ENCODE data around the gene HINFP.

HINFP gene

DNA sequence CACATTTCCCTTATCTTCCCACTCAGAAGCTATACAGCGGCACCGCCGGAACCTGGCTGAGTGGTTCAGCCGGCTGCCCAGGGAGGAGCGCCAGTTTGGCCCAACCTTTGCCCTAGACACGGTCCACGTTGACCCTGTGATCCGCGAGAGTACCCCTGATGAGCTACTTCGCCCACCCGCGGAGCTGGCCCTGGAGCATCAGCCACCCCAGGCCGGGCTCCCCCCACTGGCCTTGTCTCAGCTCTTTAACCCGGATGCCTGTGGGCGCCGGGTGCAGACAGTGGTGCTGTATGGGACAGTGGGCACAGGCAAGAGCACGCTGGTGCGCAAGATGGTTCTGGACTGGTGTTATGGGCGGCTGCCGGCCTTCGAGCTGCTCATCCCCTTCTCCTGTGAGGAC lies 52.1 kb downstream of the HINFP start:
- no peak for DNase-seq (ENCODE audit: low read depth)
- TF ChIP-seq, protein P1, sequence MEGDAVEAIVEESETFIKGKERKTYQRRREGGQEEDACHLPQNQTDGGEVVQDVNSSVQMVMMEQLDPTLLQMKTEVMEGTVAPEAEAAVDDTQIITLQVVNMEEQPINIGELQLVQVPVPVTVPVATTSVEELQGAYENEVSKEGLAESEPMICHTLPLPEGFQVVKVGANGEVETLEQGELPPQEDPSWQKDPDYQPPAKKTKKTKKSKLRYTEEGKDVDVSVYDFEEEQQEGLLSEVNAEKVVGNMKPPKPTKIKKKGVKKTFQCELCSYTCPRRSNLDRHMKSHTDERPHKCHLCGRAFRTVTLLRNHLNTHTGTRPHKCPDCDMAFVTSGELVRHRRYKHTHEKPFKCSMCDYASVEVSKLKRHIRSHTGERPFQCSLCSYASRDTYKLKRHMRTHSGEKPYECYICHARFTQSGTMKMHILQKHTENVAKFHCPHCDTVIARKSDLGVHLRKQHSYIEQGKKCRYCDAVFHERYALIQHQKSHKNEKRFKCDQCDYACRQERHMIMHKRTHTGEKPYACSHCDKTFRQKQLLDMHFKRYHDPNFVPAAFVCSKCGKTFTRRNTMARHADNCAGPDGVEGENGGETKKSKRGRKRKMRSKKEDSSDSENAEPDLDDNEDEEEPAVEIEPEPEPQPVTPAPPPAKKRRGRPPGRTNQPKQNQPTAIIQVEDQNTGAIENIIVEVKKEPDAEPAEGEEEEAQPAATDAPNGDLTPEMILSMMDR (IDR thresholded peaks at IDR 0.05; ENCODE audit: control insufficient read depth, insufficient read depth, low read depth, low read length, missing control alignments): no peak
- H3K4me3 ChIP-seq (ENCODE audit: control insufficient read depth, low read depth, low read length): no peak overlapping the region

DNA sequence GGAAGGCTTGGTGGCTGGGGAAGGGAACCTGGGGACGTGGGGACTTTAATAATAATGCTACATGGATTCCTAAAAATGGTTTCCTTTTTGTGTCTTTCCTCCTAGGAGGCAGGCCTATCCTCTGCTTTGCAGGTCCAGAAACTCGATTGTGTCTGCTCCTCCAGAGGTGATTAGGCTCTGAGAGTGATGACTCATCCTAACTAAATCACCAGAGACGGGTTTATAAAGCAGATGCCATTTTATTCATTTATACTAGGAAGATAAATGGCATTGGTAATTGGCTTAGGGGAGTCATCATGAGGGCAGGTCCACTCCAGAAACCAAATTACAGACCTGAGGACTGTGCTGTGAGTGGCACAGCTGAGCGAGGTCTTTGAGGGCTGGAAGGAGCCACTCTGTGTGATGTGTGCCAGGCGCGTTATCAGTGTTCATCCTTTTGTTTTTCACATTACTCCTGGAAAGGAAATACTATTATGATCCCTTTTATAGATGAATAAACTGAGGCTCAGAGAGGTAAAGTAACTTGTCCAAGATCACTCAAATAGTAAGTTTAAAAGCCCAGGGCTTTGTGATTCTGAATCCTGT lies 54.2 kb downstream of the HINFP start:
- no peak for DNase-seq (ENCODE audit: low read depth)
- TF ChIP-seq, protein P1 (IDR thresholded peaks at IDR 0.05; ENCODE audit: control insufficient read depth, insufficient read depth, low read depth, low read length, missing control alignments): no peak
- no peak overlapping the region for H3K4me3 ChIP-seq (ENCODE audit: control insufficient read depth, low read depth, low read length)

DNA sequence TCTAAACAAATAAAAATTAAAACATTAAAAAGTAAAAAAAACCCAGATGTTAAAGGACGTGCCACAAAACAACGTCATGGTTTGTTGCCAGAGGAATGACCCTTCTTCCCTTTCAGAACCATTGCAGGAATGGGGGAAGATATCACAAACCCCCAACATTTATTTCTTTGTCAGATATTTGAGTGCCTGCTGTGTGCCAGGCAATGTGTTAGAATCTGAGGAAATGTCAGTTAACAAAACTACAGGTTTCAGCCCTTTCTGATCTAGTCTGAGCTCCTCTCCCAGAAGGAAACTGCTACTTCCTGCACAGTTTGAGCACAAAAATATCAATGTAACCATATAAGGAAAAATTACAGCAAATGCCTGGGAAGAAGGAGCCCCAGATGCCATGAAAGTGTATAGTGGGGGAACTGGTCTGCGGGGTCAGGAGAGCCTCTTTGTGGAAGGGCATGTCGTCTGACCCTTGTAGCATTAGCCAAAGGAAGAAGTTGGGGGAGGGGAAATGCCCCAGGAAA lies 56.8 kb downstream of the HINFP start:
- no peak for DNase-seq (ENCODE audit: low read depth)

DNA sequence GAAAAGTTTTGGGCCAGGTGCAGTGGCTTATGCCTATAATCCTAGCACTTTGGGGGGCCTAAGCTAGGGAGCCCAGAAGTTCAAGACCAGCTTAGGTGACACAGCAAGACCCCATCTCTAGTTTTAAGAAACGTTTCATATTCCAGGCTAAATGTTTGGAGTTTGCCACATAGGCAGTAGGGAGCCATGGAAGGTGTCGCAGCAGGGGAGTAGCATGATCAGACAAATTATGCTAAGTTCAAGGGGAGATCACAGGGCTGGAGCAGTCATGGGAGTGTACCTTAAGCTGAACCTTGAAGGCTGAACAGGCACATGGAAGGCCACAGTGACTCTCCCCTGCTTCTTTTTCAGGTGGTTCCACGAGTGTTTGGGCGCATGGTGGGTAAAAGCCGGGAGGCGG lies 58.0 kb downstream of the HINFP start:
- DNase-seq (ENCODE audit: low read depth): no peak
- no peak overlapping the region for H3K4me3 ChIP-seq (ENCODE audit: control insufficient read depth, low read depth, low read length)
- TF ChIP-seq, protein P1 (IDR thresholded peaks at IDR 0.05; ENCODE audit: control insufficient read depth, insufficient read depth, low read depth, low read length, missing control alignments): no peak

More for the DNA sequence above, 56.8 kb downstream of the HINFP start:
- TF ChIP-seq, protein P1 (IDR thresholded peaks at IDR 0.05; ENCODE audit: control insufficient read depth, insufficient read depth, low read depth, low read length, missing control alignments): no peak
- H3K4me3 ChIP-seq (ENCODE audit: control insufficient read depth, low read depth, low read length): no peak overlapping the region

DNA sequence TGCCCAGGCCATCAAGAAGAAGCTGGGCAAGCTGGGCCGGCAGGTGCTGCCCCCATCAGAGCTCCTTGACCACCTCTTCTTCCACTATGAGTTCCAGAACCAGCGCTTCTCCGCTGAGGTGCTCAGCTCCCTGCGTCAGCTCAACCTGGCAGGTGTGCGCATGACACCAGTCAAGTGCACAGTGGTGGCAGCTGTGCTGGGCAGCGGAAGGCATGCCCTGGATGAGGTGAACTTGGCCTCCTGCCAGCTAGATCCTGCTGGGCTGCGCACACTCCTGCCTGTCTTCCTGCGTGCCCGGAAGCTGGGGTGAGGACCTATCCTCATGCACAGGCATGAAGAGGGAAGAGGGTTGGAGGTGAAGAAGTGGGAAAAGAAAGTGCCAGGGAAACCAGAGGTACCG lies 58.6 kb downstream of the HINFP start:
- TF ChIP-seq, protein P1 (IDR thresholded peaks at IDR 0.05; ENCODE audit: control insufficient read depth, insufficient read depth, low read depth, low read length, missing control alignments): no peak
- H3K4me3 ChIP-seq (ENCODE audit: control insufficient read depth, low read depth, low read length): no peak overlapping the region
- DNase-seq (ENCODE audit: low read depth): no peak

DNA sequence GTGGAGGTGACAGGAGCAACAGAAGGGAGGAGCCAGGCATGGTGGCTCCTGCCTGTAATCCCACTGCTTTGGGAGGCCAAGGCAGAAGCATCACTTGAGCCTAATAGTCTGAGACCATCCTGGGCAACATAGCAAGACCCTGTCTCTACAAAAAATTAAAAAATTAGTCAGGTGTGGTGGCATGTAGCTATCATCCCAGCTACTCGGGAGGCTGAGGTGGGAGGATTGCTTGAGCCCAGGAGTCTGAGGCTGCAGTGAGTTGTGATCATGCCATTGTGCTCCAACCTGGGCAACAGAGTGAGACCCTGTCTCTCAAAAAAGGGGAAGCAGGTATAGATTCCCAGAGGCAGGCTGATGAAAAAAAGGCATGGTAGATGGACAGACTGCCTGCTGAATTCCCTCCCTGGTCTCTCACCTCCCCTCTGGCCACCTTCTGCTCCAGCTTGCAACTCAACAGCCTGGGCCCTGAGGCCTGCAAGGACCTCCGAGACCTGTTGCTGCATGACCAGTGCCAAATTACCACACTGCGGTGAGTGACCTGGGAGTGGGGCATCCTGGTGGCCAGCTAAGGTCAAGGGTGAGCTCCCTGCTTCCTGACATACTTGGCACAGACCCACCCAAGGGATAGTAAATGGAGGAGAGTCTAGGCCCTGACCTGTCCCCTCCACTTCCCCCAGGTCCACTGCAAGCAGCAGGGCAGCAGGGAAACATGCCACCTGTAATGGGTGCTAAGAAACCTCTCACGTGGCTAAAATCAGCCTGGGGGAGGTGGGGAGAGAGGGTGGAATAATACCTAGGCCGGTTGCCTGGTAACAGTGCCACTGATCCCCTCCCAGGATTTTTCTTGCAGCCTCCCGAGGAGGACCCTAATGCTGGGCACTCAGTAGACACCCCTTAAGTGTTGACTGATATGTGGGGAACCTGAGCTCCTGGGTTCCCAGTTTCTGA lies 59.6 kb downstream of the HINFP start:
- no peak for DNase-seq (ENCODE audit: low read depth)
- no peak overlapping the region for H3K4me3 ChIP-seq (ENCODE audit: control insufficient read depth, low read depth, low read length)
- TF ChIP-seq, protein P1 (IDR thresholded peaks at IDR 0.05; ENCODE audit: control insufficient read depth, insufficient read depth, low read depth, low read length, missing control alignments): no peak

Data from AG09309 (cell line).